ENCODE measurements around the gene MAP3K14. TPM values are rescaled to one million over a fixed set of nuclear protein-coding genes. Genes with fewer than 3 reads are reported as not detected.

The MAP3K14 gene
- total RNA-seq, 1 experiment from 2014 or later: 7.8 TPM

DNA sequence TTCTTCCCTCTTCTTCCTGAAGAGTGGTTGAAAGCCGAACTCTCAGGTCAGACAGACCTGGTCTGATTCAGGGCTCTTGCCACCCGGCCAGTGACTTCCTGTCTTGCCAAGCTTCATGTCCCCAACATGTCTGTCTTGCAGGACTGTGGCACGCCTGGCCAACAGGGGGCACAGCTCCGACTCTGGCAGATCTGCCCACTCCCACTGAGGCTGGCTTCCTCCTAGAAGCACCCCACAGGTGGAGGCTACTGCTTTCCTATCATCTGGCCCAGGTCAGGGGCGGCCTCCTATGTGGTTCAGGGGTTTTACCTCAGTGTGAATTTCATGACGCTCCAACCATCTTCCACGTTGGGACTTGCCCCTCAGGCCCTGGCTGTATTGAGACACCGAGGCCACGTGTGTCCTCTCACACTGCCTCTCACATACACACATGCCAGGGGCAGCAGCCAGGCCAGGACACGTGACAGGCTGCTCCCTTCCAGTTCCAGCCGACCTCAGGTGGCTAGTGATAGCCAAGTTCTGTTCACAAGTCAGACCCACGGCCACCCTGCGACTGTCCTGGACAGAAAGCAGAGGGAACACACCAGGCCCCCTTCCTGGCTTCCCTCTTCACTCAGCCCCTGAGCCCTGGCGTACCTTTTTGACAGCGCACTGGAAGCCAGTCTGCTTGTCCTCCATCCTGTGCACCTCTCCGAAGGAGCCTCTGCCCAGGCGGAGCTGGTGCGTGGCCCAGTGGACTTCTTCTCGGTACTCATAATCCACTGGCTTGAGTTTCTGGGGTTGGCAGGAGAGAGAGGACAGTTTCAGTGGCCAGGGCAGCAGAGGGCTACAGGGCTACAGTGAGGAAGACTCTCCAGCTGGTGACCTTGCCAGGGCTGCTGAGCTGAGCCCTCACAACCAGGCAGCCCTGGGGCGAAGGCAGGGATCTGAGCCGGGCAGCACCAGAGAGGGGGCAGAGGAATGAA, 32.4 kb downstream of the MAP3K14 start:
- Histone ChIP-seq H2BK20ac (ENCODE audit: low read depth, low read length, poor library complexity, severe bottlenecking) (no peak overlapping the region), H3K27me3 (ENCODE audit: insufficient read depth, low read length) (no peaks in the 10 kb centered on the region), H3K27ac (ENCODE audit: insufficient read length, low read depth, low read length) (no peak overlapping the region), H4K20me1 (ENCODE audit: control insufficient read depth, insufficient read depth, insufficient read length) (no peaks in the 10 kb centered on the region), H2BK120ac (ENCODE audit: low read depth, low read length, poor library complexity, severe bottlenecking) (no peak overlapping the region), H4K91ac (ENCODE audit: insufficient read length, low read depth, low read length) (no peak overlapping the region), H3K4ac (ENCODE audit: low read depth, low read length) (no peak overlapping the region), H3K56ac (ENCODE audit: insufficient read length, low read depth, low read length) (no peak overlapping the region), H3K79me1 (ENCODE audit: insufficient read depth, low read depth, low read length, poor library complexity, severe bottlenecking) (no peaks in the 10 kb centered on the region), H3K9ac (ENCODE audit: extremely low read depth, insufficient read length, low read length) (no peak overlapping the region), H2BK12ac (ENCODE audit: insufficient read length, low read depth, low read length) (no peak overlapping the region), H2BK15ac (ENCODE audit: low read depth, low read length) (no peak overlapping the region), H3K23ac (ENCODE audit: insufficient read length, low read depth, low read length) (no peak overlapping the region), H3K79me2 (ENCODE audit: insufficient read depth, low read length) (no peaks in the 10 kb centered on the region), H4K5ac (ENCODE audit: insufficient read length, low read depth, low read length) (no peak overlapping the region), H4K8ac (replicated peaks; ENCODE audit: insufficient read length, low read depth, low read length) (no peak overlapping the region), H3K23me2 (ENCODE audit: insufficient read length, low read depth, low read length, poor library complexity, severe bottlenecking) (no peaks in the 10 kb centered on the region), H3K4me1 (ENCODE audit: insufficient read depth, low read length) (no peaks in the 10 kb centered on the region), H2AK5ac (ENCODE audit: insufficient read length, low read length) (no peak overlapping the region), H2BK5ac (ENCODE audit: insufficient read length, low read length) (no peak overlapping the region), H3K4me2 (ENCODE audit: insufficient read depth, insufficient read length, low read length) (no peak overlapping the region), H3T11ph (ENCODE audit: low read length) (no peak overlapping the region), H3K18ac (ENCODE audit: insufficient read length, low read depth, low read length) (no peak overlapping the region), H2AFZ (ENCODE audit: low read length) (no peak overlapping the region), H3K14ac (ENCODE audit: insufficient read depth, low read length) (no peak overlapping the region), H3K9me3 (ENCODE audit: control insufficient read depth, low read depth, low read length) (no peaks in the 10 kb centered on the region)
- no peaks in the 10 kb centered on the region for H3K27me3 Mint-ChIP-seq (ENCODE audit: low read depth)
- peaks cover 9 to 63% (median 52%) of the 10 kb centered on the region in 3 experiments; a peak in 6 of 7 replicates for H3K36me3 Mint-ChIP-seq (ENCODE audit: insufficient read depth in 1 of 3, low read depth in 3 of 3)
- DNase-seq: peak; percentile 60
- no peaks in the 10 kb centered on the region for H3K9me3 Mint-ChIP-seq
- no peak overlapping the region for H3K4me3 Mint-ChIP-seq
- TF ChIP-seq, protein P1, sequence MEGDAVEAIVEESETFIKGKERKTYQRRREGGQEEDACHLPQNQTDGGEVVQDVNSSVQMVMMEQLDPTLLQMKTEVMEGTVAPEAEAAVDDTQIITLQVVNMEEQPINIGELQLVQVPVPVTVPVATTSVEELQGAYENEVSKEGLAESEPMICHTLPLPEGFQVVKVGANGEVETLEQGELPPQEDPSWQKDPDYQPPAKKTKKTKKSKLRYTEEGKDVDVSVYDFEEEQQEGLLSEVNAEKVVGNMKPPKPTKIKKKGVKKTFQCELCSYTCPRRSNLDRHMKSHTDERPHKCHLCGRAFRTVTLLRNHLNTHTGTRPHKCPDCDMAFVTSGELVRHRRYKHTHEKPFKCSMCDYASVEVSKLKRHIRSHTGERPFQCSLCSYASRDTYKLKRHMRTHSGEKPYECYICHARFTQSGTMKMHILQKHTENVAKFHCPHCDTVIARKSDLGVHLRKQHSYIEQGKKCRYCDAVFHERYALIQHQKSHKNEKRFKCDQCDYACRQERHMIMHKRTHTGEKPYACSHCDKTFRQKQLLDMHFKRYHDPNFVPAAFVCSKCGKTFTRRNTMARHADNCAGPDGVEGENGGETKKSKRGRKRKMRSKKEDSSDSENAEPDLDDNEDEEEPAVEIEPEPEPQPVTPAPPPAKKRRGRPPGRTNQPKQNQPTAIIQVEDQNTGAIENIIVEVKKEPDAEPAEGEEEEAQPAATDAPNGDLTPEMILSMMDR (conservative IDR thresholded peaks at IDR 0.05): peak; percentile 56
- peak overlapping the region; percentile 27 to 81 (median 70); a peak in 4 of 7 replicates for H3K27ac Mint-ChIP-seq
- no CpG with 5 or more reads among the region's 21 CpGs for WGBS (ENCODE audit: extremely low coverage, insufficient read length, low lambda C conversion rate)
- H3K4me1 Mint-ChIP-seq: 0 out of 4 replicates have a peak, but pooled peaks cover 0 to 3% of the 10 kb centered on the region in 2 experiments
